ENCODE data around the gene TMEM132E.

GRCh38 chr17:34617398-34617797, 38.0 kb downstream of the TMEM132E start:
- TF ChIP-seq CTCF (IDR thresholded peaks at IDR 0.05) (no peak), POLR2A (IDR thresholded peaks at IDR 0.05) (no peak), POLR2AphosphoS5 (IDR thresholded peaks at IDR 0.05; ENCODE audit: insufficient read depth in 1 of 2, low read depth in 1 of 2) (no peak)

All from vagina (tissue), 2 donors.